ENCODE measurements around the gene IGF2BP1.
"Not testable (repeated sequence)": the region's sequence is repeated elsewhere in the genome, so short reads cannot be mapped to it uniquely, and the experiment has no call there.

IGF2BP1 gene

GRCh38 chr17:49003557-49004511 lies 6.6 kb downstream of the IGF2BP1 start:
- no peak overlapping the region for H3K9ac ChIP-seq
- H3K27ac ChIP-seq = no peak overlapping the region
- no peaks in the 10 kb centered on the region for H3K79me2 ChIP-seq (ENCODE audit: insufficient read depth, low read depth)
- no peak overlapping the region for H3K4me2 ChIP-seq
- no peak overlapping the region for H3K4me3 ChIP-seq (IDR thresholded peaks at IDR 0.05; ENCODE audit: insufficient read depth, low read depth, low read length)
- no peaks in the 10 kb centered on the region; the same call in 1 of the 2 replicates for H3K27me3 ChIP-seq (ENCODE audit: insufficient read depth, low read depth)
- no peaks in the 10 kb centered on the region for H3K36me3 ChIP-seq (ENCODE audit: insufficient read depth)
- H4K20me1 ChIP-seq (ENCODE audit: insufficient read depth) = no peaks in the 10 kb centered on the region
- no peaks in the 10 kb centered on the region for H3K4me1 ChIP-seq (ENCODE audit: low read depth, poor library complexity, severe bottlenecking)
- TF ChIP-seq CTCF (conservative IDR thresholded peaks at IDR 0.05; ENCODE audit: low read depth, low read length) = no peak
- no peak overlapping the region for H2AFZ ChIP-seq (ENCODE audit: low read depth)

- H4K20me1 ChIP-seq (ENCODE audit: insufficient read depth) = no peaks in the 10 kb centered on the region
- no peak overlapping the region for H3K4me2 ChIP-seq
- no peak overlapping the region for H3K27ac ChIP-seq
- no peaks in the 10 kb centered on the region for H3K27me3 ChIP-seq (ENCODE audit: insufficient read depth, low read depth)
- H3K4me1 ChIP-seq (ENCODE audit: low read depth, poor library complexity, severe bottlenecking) = no peaks in the 10 kb centered on the region
- H3K36me3 ChIP-seq (ENCODE audit: insufficient read depth) = no peaks in the 10 kb centered on the region
- no peak for TF ChIP-seq CTCF (conservative IDR thresholded peaks at IDR 0.05; ENCODE audit: low read depth, low read length)
- no peaks in the 10 kb centered on the region for H3K79me2 ChIP-seq (ENCODE audit: insufficient read depth, low read depth)
- no peak overlapping the region for H2AFZ ChIP-seq (ENCODE audit: low read depth)
- no peak overlapping the region for H3K9ac ChIP-seq
- no peak overlapping the region for H3K4me3 ChIP-seq (IDR thresholded peaks at IDR 0.05; ENCODE audit: insufficient read depth, low read depth, low read length)
Observed at GRCh38 chr17:49005140-49005539, 8.0 kb downstream of the IGF2BP1 start.

- H3K4me3 ChIP-seq (IDR thresholded peaks at IDR 0.05; ENCODE audit: insufficient read depth, low read depth, low read length); H4K20me1 ChIP-seq (ENCODE audit: insufficient read depth); H3K4me1 ChIP-seq (ENCODE audit: low read depth, poor library complexity, severe bottlenecking); H3K36me3 ChIP-seq (ENCODE audit: insufficient read depth); H3K27ac ChIP-seq; H3K4me2 ChIP-seq; H3K9ac ChIP-seq; H3K27me3 ChIP-seq (ENCODE audit: insufficient read depth, low read depth); H2AFZ ChIP-seq (ENCODE audit: low read depth); H3K79me2 ChIP-seq (ENCODE audit: insufficient read depth, low read depth): not testable (repeated sequence)
Observed at GRCh38 chr17:49008908-49009307, 11.7 kb downstream of the IGF2BP1 start.

- H2AFZ ChIP-seq (ENCODE audit: low read depth) = no peak overlapping the region
- no peaks in the 10 kb centered on the region; the same call in 1 of the 2 replicates for H3K27me3 ChIP-seq (ENCODE audit: insufficient read depth, low read depth)
- H3K4me3 ChIP-seq (IDR thresholded peaks at IDR 0.05; ENCODE audit: insufficient read depth, low read depth, low read length) = no peak overlapping the region
- no peak overlapping the region for H3K27ac ChIP-seq
- no peak for TF ChIP-seq CTCF (conservative IDR thresholded peaks at IDR 0.05; ENCODE audit: low read depth, low read length)
- H3K79me2 ChIP-seq (ENCODE audit: insufficient read depth, low read depth) = no peaks in the 10 kb centered on the region
- H4K20me1 ChIP-seq (ENCODE audit: insufficient read depth) = no peaks in the 10 kb centered on the region
- no peak overlapping the region for H3K9ac ChIP-seq
- no peak overlapping the region for H3K4me2 ChIP-seq
- no peaks in the 10 kb centered on the region for H3K36me3 ChIP-seq (ENCODE audit: insufficient read depth)
- H3K4me1 ChIP-seq (ENCODE audit: low read depth, poor library complexity, severe bottlenecking) = no peaks in the 10 kb centered on the region
Observed at GRCh38 chr17:49012769-49013255, 15.6 kb downstream of the IGF2BP1 start.
